ENCODE measurements around the gene CCDC83.
"Not testable (repeated sequence)": the region's sequence is repeated elsewhere in the genome, so short reads cannot be mapped to it uniquely, and the experiment has no call there.

CCDC83 gene

GRCh38 chr11:85886089-85887056 is 31.2 kb downstream of the CCDC83 start:
- DNase-seq (ENCODE audit: low read depth, low spot score) = no peak

- no peak for DNase-seq (ENCODE audit: low read depth, low spot score)
These were observed 33.9 kb downstream of the CCDC83 start for GRCh38 chr11:85889108-85889507.

GRCh38 chr11:85889676-85890579 is 34.7 kb downstream of the CCDC83 start:
- no peak for DNase-seq (ENCODE audit: low read depth, low spot score)

- no peak for DNase-seq (ENCODE audit: low read depth, low spot score)
These were observed 38.2 kb downstream of the CCDC83 start for GRCh38 chr11:85893395-85893794.

- DNase-seq (ENCODE audit: low read depth, low spot score) = no peak
These were observed 41.7 kb downstream of the CCDC83 start for GRCh38 chr11:85896876-85897275.

GRCh38 chr11:85898456-85898855 is 43.3 kb downstream of the CCDC83 start:
- DNase-seq (ENCODE audit: low read depth, low spot score) = no peak

- DNase-seq (ENCODE audit: low read depth, low spot score) = no peak
These were observed 47.2 kb downstream of the CCDC83 start for GRCh38 chr11:85902353-85902752.

GRCh38 chr11:85903406-85903805 is 48.2 kb downstream of the CCDC83 start:
- DNase-seq (ENCODE audit: low read depth, low spot score) = no peak

- no peak for DNase-seq (ENCODE audit: low read depth, low spot score)
These were observed 48.6 kb downstream of the CCDC83 start for GRCh38 chr11:85903811-85904210.

- DNase-seq (ENCODE audit: low read depth, low spot score) = no peak
These were observed 57.2 kb downstream of the CCDC83 start for GRCh38 chr11:85912414-85912813.

GRCh38 chr11:85913513-85913912 is 58.3 kb downstream of the CCDC83 start:
- DNase-seq (ENCODE audit: low read depth, low spot score) = no peak

GRCh38 chr11:85914425-85914824 is 59.2 kb downstream of the CCDC83 start:
- DNase-seq (ENCODE audit: low read depth, low spot score) = no peak

GRCh38 chr11:85918910-85919794 is 64.0 kb downstream of the CCDC83 start:
- no peak for DNase-seq (ENCODE audit: low read depth, low spot score)

GRCh38 chr11:85922367-85922766 is 67.2 kb downstream of the CCDC83 start:
- DNase-seq (ENCODE audit: low read depth, low spot score) = no peak

GRCh38 chr11:85923455-85923854 is 68.3 kb downstream of the CCDC83 start:
- DNase-seq (ENCODE audit: low read depth, low spot score) = no peak

GRCh38 chr11:85926653-85927214 is 71.6 kb downstream of the CCDC83 start:
- not testable (repeated sequence) for DNase-seq (ENCODE audit: low read depth, low spot score)

GRCh38 chr11:85930879-85931366 is 75.7 kb downstream of the CCDC83 start:
- no peak for DNase-seq (ENCODE audit: low read depth, low spot score)

GRCh38 chr11:85934596-85935169 is 79.5 kb downstream of the CCDC83 start:
- DNase-seq (ENCODE audit: low read depth, low spot score) = no peak

- no peak for DNase-seq (ENCODE audit: low read depth, low spot score)
These were observed 80.6 kb downstream of the CCDC83 start for GRCh38 chr11:85935751-85936150.

- no peak for DNase-seq (ENCODE audit: low read depth, low spot score)
These were observed 82.7 kb downstream of the CCDC83 start for GRCh38 chr11:85937835-85938234.

Data from activated CD4-positive, CD25-positive, alpha-beta regulatory T cell treated with anti-CD3 and anti-CD28 coated beads, Interleukin-2, amount 50 U/mL, for 16 hours (primary cell).